ENCODE results near the gene PRKD1. TPM values are rescaled to one million over a fixed set of nuclear protein-coding genes. Genes with fewer than 3 reads are reported as not detected.

The PRKD1 gene
- total and polyA plus RNA-seq, 10 of the 15 experiments (the other 5 are each of a cell fraction or from before 2014, with no cell fraction given): 0.02 to 0.56 TPM; not detected in 8

GRCh38 chr14:29672831-29673230 lies 254.8 kb downstream of the PRKD1 start:
- Histone ChIP-seq H3K9me3 (replicated peaks; ENCODE audit: control insufficient read depth, insufficient read depth, low read length) (no peaks in the 10 kb centered on the region), H3K36me3 (ENCODE audit: control insufficient read depth in 2 of 2, insufficient read depth in 2 of 2, low read length in 1 of 2) (no peaks in the 10 kb centered on the region), H3K4me2 (ENCODE audit: control insufficient read depth, insufficient read depth) (no peak overlapping the region), H2AFZ (ENCODE audit: control insufficient read depth, low read depth, low read length) (no peak overlapping the region), H3K79me2 (ENCODE audit: control insufficient read depth, insufficient read depth, low read length) (no peaks in the 10 kb centered on the region), H3K4me1 (ENCODE audit: control insufficient read depth, insufficient read depth, low read length) (no peaks in the 10 kb centered on the region), H4K20me1 (ENCODE audit: control insufficient read depth, insufficient read depth) (no peaks in the 10 kb centered on the region), H3K27ac (ENCODE audit: control insufficient read depth, insufficient read depth) (no peak overlapping the region), H3K4me3 (no peak overlapping the region), H3K9ac (ENCODE audit: control insufficient read depth, insufficient read depth, low read length) (no peak overlapping the region), H3K27me3 (replicated peaks in 1 of 2; ENCODE audit: control insufficient read depth in 2 of 2, insufficient read depth in 2 of 2, low read length in 1 of 2) (no peaks in the 10 kb centered on the region)
- WGBS (ENCODE audit: insufficient coverage, insufficient replicate concordance, low lambda C conversion rate, missing lambda C conversion rate): 26% methylated on average over 3 of the region's 3 CpGs
- no peak for DNase-seq (ENCODE audit: low read depth, low spot score)
- ChIA-PET SMC1A (ENCODE audit: uncharacterized antibody, unreplicated experiment) (no interaction called here), RAD21 (ENCODE audit: unreplicated experiment) (no interaction called here), CTCF (interaction anchor here (0.6 kb wide), 1 partner anchor 610 kb away, joined by 3 read pairs; no protein-coding TSS in a partner anchor), POLR2A (no interaction called here)
- ATAC-seq: no peak
- TF ChIP-seq SMARCA5 (IDR thresholded peaks at IDR 0.05): no peak
- no peak for TF ChIP-seq BCLAF1 (IDR thresholded peaks at IDR 0.05)
- no peak for TF ChIP-seq BACH1 (IDR thresholded peaks at IDR 0.05; ENCODE audit: borderline replicate concordance)
- TF ChIP-seq EZH2 (IDR thresholded peaks at IDR 0.05; ENCODE audit: borderline replicate concordance, control insufficient read depth, low read depth, low read length): no peak
- TF ChIP-seq POLR2AphosphoS5 (IDR thresholded peaks at IDR 0.05; ENCODE audit: low read length): no peak
- intact Hi-C loops (cut with micrococcal nuclease; ENCODE audit: unreplicated experiment): no loop called here
- no TSS peak for BruUV-seq (replicated peaks)
- no peak for FAIRE-seq
- in situ Hi-C loops (cut with MboI): no loop called here

GRCh38 chr14:29671034-29671433 lies 256.6 kb downstream of the PRKD1 start:
- TF ChIP-seq YBX1 (IDR thresholded peaks at IDR 0.05) (no peak), ZNF274 (IDR thresholded peaks at IDR 0.05; ENCODE audit: insufficient read depth, insufficient read length) (no peak), NFIC (IDR thresholded peaks at IDR 0.05; ENCODE audit: low read depth, low read length) (no peak), ETV6 (conservative IDR thresholded peaks at IDR 0.05 in 1 of 2, IDR thresholded peaks at IDR 0.05 in 1 of 2; ENCODE audit: borderline replicate concordance in 1 of 2, low read depth in 1 of 2) (no peak), POU2F2 (IDR thresholded peaks at IDR 0.05; ENCODE audit: borderline replicate concordance, low read depth, low read length) (no peak), ZBED1 (IDR thresholded peaks at IDR 0.05; ENCODE audit: borderline replicate concordance) (no peak), USF1 (IDR thresholded peaks at IDR 0.05; ENCODE audit: borderline replicate concordance, extremely low read length, insufficient read depth, low read depth, low read length) (no peak)
- H3K4me1 ChIP-seq (ENCODE audit: control insufficient read depth, insufficient read depth, low read length): no peaks in the 10 kb centered on the region
- ChIA-PET CTCF (no interaction called here), SMC1A (ENCODE audit: uncharacterized antibody, unreplicated experiment) (no interaction called here), POLR2A (no interaction called here), RAD21 (ENCODE audit: unreplicated experiment) (no interaction called here)
- H3K27ac ChIP-seq (ENCODE audit: control insufficient read depth, insufficient read depth): no peak overlapping the region
- H3K27me3 ChIP-seq (replicated peaks in 1 of 2; ENCODE audit: control insufficient read depth in 2 of 2, insufficient read depth in 2 of 2, low read length in 1 of 2): no peaks in the 10 kb centered on the region
- DNase-seq (ENCODE audit: low read depth, low spot score): no peak
- ATAC-seq: no peak
- no peaks in the 10 kb centered on the region for H3K79me2 ChIP-seq (ENCODE audit: control insufficient read depth, insufficient read depth, low read length)
- H4K20me1 ChIP-seq (ENCODE audit: control insufficient read depth, insufficient read depth): no peaks in the 10 kb centered on the region
- FAIRE-seq: no peak
- no peaks in the 10 kb centered on the region for H3K9me3 ChIP-seq (replicated peaks; ENCODE audit: control insufficient read depth, insufficient read depth, low read length)
- 0% methylated on average over 1 of the region's 1 CpG for WGBS (ENCODE audit: insufficient coverage, insufficient replicate concordance, low lambda C conversion rate, missing lambda C conversion rate)
- in situ Hi-C loops (cut with MboI) (no loop called here), intact Hi-C loops (cut with micrococcal nuclease; ENCODE audit: unreplicated experiment) (no loop called here)
- no peak overlapping the region for H3K9ac ChIP-seq (ENCODE audit: control insufficient read depth, insufficient read depth, low read length)
- H3K4me3 ChIP-seq: no peak overlapping the region
- BruUV-seq (replicated peaks): no TSS peak
- H2AFZ ChIP-seq (ENCODE audit: control insufficient read depth, low read depth, low read length): no peak overlapping the region
- H3K36me3 ChIP-seq (ENCODE audit: control insufficient read depth in 2 of 2, insufficient read depth in 2 of 2, low read length in 1 of 2): no peaks in the 10 kb centered on the region
- no peak overlapping the region for H3K4me2 ChIP-seq (ENCODE audit: control insufficient read depth, insufficient read depth)
